Caco-2 (cell line): ENCODE measurements around the gene EIF2S1. TPM values are rescaled to one million over a fixed set of nuclear protein-coding genes. Genes with fewer than 3 reads are reported as not detected.

Experiments
- BruUV-seq: library from RNA; stranded (reverse); fragments of 400-500 nt; replicated peaks from 2 replicates; lab custom pipeline; 2021; lab: Mats Ljungman, UMichigan
- CTCF ChIA-PET: fragments of 300-600 bp; sonication (Branson Sonifier 250); formaldehyde crosslinking; loops from one replicate; lab custom pipeline; 2022; ENCODE audit warnings: antibody characterized with exemption; lab: Charles Lee
- POLR2A ChIA-PET: fragments of 300-600 bp; sonication (Branson Sonifier 250); formaldehyde crosslinking; loops from one replicate; lab custom pipeline; 2022; ENCODE audit warnings: antibody characterized with exemption; lab: Charles Lee
- DNase-seq, 2 experiments: peaks; one replicate each; pipeline versions ENCODE4 v3.0.0 to v3.0.0-alpha.2; 2020 to 2022
- H3K27me3 ChIP-seq: replicated peaks from 2 replicates; pipeline ENCODE4 v1.6.0; 2011; ENCODE audit warnings: low read length; ENCODE audit not compliant: control insufficient read depth, insufficient read depth
- H3K36me3 ChIP-seq: 2 replicates; pipeline ENCODE4 v1.5.1; 2011; ENCODE audit warnings: low read length; ENCODE audit not compliant: control insufficient read depth, insufficient read depth
- H3K4me1 ChIP-seq: fragments of 250-450 bp; sonication (Bioruptor Pico); 2 replicates; pipeline ENCODE4 v1.5.1; 2020; ENCODE audit warnings: mild to moderate bottlenecking
- H3K4me3 ChIP-seq: 2 replicates; pipeline ENCODE4 v1.5.1; 2011; ENCODE audit warnings: low read depth, mild to moderate bottlenecking, control low read depth, low read length
- H3K9me3 ChIP-seq: fragments of 250-450 bp; sonication (Bioruptor Pico); 2 replicates; pipeline ENCODE4 v1.5.1; 2020; ENCODE audit warnings: mild to moderate bottlenecking, moderate library complexity
- H3K27ac Mint-ChIP-seq: one replicate; pipeline ENCODE4 v1.8.0; 2022; ENCODE audit warnings: mixed read lengths; ENCODE audit not compliant: unreplicated experiment
- H3K27me3 Mint-ChIP-seq: one replicate; pipeline ENCODE4 v1.8.0; 2022; ENCODE audit warnings: mixed read lengths; ENCODE audit not compliant: insufficient read depth, unreplicated experiment
- H3K36me3 Mint-ChIP-seq: one replicate; pipeline ENCODE4 v1.8.0; 2022; ENCODE audit warnings: mild to moderate bottlenecking, mixed read lengths; ENCODE audit not compliant: insufficient read depth, unreplicated experiment
- H3K4me1 Mint-ChIP-seq: one replicate; pipeline ENCODE4 v1.8.0; 2022; ENCODE audit warnings: low read depth, mixed read lengths; ENCODE audit not compliant: unreplicated experiment
- H3K4me3 Mint-ChIP-seq: one replicate; pipeline ENCODE4 v1.8.0; 2022; ENCODE audit warnings: mild to moderate bottlenecking, moderate library complexity, mixed read lengths; ENCODE audit not compliant: unreplicated experiment
- H3K9me3 Mint-ChIP-seq: one replicate; pipeline ENCODE4 v1.8.0; 2022; ENCODE audit warnings: mixed read lengths; ENCODE audit not compliant: unreplicated experiment
- CTCF ChIP-seq, 2 experiments: fragments of 200-600 bp in 1 of 2; IDR thresholded peaks; 1 replicate in 1 of 2; 2 replicates in 1 of 2; pipeline versions ENCODE4 v1.5.1 to v1.8.0; 2011 to 2022; ENCODE audit warnings: antibody characterized with exemption in 1 of 2, control low read depth in 1 of 2, inconsistent platforms in 1 of 2, low read depth in 1 of 2, low read length in 1 of 2, mild to moderate bottlenecking in 1 of 2, moderate library complexity in 1 of 2; ENCODE audit not compliant: insufficient read depth in 1 of 2, severe bottlenecking in 1 of 2, unreplicated experiment in 1 of 2
- intact Hi-C: fragments of 100-400 bp; cut with micrococcal nuclease; formaldehyde crosslinking; loops from one replicate; pipeline ENCODE4 v1.10.0; 2022; ENCODE audit not compliant: unreplicated experiment
- total RNA-seq: library from RNA; stranded (reverse); gene quantifications from 2 replicates; pipeline ENCODE4 v1.2.3, GENCODE V29; 2022

Gene EIF2S1
- total RNA-seq, 1 experiment from 2014 or later: 144 TPM

GRCh38 chr14:67377916-67378315 lies 17.8 kb downstream of the EIF2S1 start:
- no peak for DNase-seq
- peaks cover 4% of the 10 kb centered on the region for H3K36me3 ChIP-seq
- no peaks in the 10 kb centered on the region for H3K9me3 ChIP-seq
- Mint-ChIP-seq H3K4me3 (no peak overlapping the region), H3K36me3 (peaks cover 82% of the 10 kb centered on the region), H3K4me1 (no peaks in the 10 kb centered on the region), H3K27ac (no peak overlapping the region), H3K27me3 (no peaks in the 10 kb centered on the region), H3K9me3 (no peaks in the 10 kb centered on the region)
- H3K4me1 ChIP-seq: no peaks in the 10 kb centered on the region
- TF ChIP-seq CTCF (IDR thresholded peaks at IDR 0.05; ENCODE audit: insufficient read depth in 1 of 2, low read depth in 1 of 2, low read length in 1 of 2, severe bottlenecking in 1 of 2, unreplicated experiment in 1 of 2): no peak
- ChIA-PET POLR2A (no interaction called here), CTCF (no interaction called here)
- intact Hi-C loops: no loop called here
- BruUV-seq: no TSS peak
- H3K4me3 ChIP-seq: no peak overlapping the region
- no peaks in the 10 kb centered on the region for H3K27me3 ChIP-seq

- H3K27ac Mint-ChIP-seq: no peak overlapping the region
- no peak overlapping the region for H3K4me3 Mint-ChIP-seq
- no TSS peak for BruUV-seq
- Histone ChIP-seq H3K4me3 (no peak overlapping the region), H3K9me3 (no peaks in the 10 kb centered on the region), H3K27me3 (no peaks in the 10 kb centered on the region), H3K36me3 (peaks cover 1% of the 10 kb centered on the region), H3K4me1 (no peaks in the 10 kb centered on the region)
- TF ChIP-seq CTCF (IDR thresholded peaks at IDR 0.05; ENCODE audit: insufficient read depth in 1 of 2, low read depth in 1 of 2, low read length in 1 of 2, severe bottlenecking in 1 of 2, unreplicated experiment in 1 of 2): no peak
- intact Hi-C loops: no loop called here
- peaks cover 64% of the 10 kb centered on the region for H3K36me3 Mint-ChIP-seq
- H3K4me1 Mint-ChIP-seq: no peaks in the 10 kb centered on the region
- DNase-seq: no peak
- H3K9me3 Mint-ChIP-seq: no peaks in the 10 kb centered on the region
- ChIA-PET POLR2A (no interaction called here), CTCF (interaction anchor here (0.7 to 1.9 kb wide), 3 partner anchors 26 to 170 kb away, joined by 4 read pairs; partner anchors contain the start of gene ATP6V1D)
- H3K27me3 Mint-ChIP-seq: no peaks in the 10 kb centered on the region
These were observed 25.0 kb downstream of the EIF2S1 start for GRCh38 chr14:67385120-67385519.

GRCh38 chr14:67385618-67386017 lies 25.5 kb downstream of the EIF2S1 start:
- BruUV-seq: no TSS peak
- POLR2A ChIA-PET: no interaction called here
- H3K36me3 ChIP-seq: peaks cover 1% of the 10 kb centered on the region

More at GRCh38 chr14:67385618-67386017, 25.5 kb downstream of the EIF2S1 start:
- intact Hi-C loops: no loop called here
- Mint-ChIP-seq H3K4me3 (no peak overlapping the region), H3K27me3 (no peaks in the 10 kb centered on the region), H3K9me3 (no peaks in the 10 kb centered on the region), H3K36me3 (peaks cover 65% of the 10 kb centered on the region), H3K4me1 (no peaks in the 10 kb centered on the region), H3K27ac (no peak overlapping the region)
- no peak for DNase-seq
- H3K27me3 ChIP-seq: no peaks in the 10 kb centered on the region
- H3K4me3 ChIP-seq: no peak overlapping the region
- no peaks in the 10 kb centered on the region for H3K4me1 ChIP-seq
- H3K9me3 ChIP-seq: no peaks in the 10 kb centered on the region
- no peak for TF ChIP-seq CTCF (IDR thresholded peaks at IDR 0.05; ENCODE audit: insufficient read depth in 1 of 2, low read depth in 1 of 2, low read length in 1 of 2, severe bottlenecking in 1 of 2, unreplicated experiment in 1 of 2)
- CTCF ChIA-PET: interaction anchor here (0.7 to 1.9 kb wide), 2 partner anchors 26 to 170 kb away, joined by 4 read pairs; partner anchors contain the start of gene ATP6V1D
